ENCODE measurements around the gene NFE2L2.
"Not testable (repeated sequence)": the region's sequence is repeated elsewhere in the genome, so short reads cannot be mapped to it uniquely, and the experiment has no call there.

Gene NFE2L2

DNA sequence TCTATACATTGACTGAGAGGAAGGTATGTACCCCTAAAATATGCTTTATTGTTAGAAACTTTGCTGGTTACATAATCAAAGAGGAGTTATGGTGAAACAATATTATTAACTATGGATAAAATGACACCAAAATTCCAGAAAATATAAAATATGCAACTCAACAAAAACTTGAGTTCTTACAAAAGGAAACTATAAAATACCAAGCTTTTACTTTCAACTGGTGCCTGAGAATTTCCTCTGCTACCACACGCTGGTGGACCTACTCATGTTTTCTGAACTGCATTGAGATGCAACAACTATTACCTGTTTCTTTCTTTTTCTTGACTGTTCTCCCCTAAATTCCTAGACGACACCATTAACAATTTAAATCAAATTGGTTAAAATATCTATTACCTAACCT lies 8.2 kb upstream of the NFE2L2 start:
- TF ChIP-seq, protein P1, sequence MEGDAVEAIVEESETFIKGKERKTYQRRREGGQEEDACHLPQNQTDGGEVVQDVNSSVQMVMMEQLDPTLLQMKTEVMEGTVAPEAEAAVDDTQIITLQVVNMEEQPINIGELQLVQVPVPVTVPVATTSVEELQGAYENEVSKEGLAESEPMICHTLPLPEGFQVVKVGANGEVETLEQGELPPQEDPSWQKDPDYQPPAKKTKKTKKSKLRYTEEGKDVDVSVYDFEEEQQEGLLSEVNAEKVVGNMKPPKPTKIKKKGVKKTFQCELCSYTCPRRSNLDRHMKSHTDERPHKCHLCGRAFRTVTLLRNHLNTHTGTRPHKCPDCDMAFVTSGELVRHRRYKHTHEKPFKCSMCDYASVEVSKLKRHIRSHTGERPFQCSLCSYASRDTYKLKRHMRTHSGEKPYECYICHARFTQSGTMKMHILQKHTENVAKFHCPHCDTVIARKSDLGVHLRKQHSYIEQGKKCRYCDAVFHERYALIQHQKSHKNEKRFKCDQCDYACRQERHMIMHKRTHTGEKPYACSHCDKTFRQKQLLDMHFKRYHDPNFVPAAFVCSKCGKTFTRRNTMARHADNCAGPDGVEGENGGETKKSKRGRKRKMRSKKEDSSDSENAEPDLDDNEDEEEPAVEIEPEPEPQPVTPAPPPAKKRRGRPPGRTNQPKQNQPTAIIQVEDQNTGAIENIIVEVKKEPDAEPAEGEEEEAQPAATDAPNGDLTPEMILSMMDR (IDR thresholded peaks at IDR 0.05; ENCODE audit: extremely low read depth, insufficient read depth, missing control alignments) = no peak
- DNase-seq (ENCODE audit: low spot score) = no peak
- in situ Hi-C loops (cut with MboI; ENCODE audit: low pct_unique_long_range_greater_than_20kb, low sequenced_read_pairs, unreplicated experiment) = no loop called here

DNA sequence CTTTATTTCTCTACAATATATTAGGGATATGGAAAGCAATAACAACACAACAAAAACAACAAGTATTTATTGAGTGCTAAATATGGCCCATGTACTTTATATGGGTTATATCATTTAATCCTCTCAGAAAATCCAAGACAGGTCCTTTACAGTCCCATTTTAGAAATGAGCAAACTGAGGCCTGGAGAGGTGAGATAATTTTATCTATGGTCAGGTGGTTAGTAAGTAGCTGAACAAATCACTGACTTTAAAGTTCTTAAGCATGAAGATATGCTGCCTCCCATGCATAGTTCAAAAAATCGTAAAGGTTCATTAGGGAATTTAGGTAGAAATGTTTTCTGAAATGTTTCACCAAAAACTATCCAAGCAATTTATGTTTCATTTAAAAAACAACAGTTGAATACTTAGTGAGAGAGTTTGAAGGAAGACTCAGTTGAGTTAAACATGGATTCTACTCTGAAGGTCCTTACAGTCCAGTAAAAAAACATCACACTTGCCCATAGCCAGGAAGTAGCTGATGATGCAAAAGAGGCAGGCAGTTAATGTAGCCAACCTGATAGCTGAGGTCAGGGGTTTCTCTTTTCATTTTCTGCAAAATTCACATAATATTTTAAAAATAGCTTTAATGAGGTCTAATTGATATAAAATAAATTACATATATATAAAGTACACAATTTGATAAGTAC lies 7.6 kb upstream of the NFE2L2 start:
- DNase-seq (ENCODE audit: low spot score) = no peak
- in situ Hi-C loops (cut with MboI; ENCODE audit: low pct_unique_long_range_greater_than_20kb, low sequenced_read_pairs, unreplicated experiment) = no loop called here
- TF ChIP-seq, protein P1 (IDR thresholded peaks at IDR 0.05; ENCODE audit: extremely low read depth, insufficient read depth, missing control alignments) = no peak

DNA sequence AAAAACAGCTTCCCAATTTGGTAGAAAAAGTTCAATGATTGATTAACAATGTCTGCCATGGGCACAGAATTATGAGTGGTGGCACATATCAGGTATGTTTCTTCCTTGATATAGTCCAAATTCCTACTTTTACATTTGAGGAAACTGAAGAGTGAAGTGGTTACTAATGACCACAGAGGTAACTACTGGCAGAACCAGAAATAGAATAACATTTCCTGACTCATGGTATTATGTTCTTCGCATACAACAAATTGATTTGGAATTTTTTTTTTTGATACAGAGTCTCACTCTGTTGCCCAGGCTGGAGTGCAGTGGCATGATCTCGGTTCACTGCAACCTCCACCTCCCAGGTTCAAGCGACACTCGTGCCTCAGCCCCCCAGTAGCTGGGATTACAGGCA lies 6.0 kb upstream of the NFE2L2 start:
- no peak for DNase-seq (ENCODE audit: low spot score)
- TF ChIP-seq, protein P1 (IDR thresholded peaks at IDR 0.05; ENCODE audit: extremely low read depth, insufficient read depth, missing control alignments) = no peak
- in situ Hi-C loops (cut with MboI; ENCODE audit: low pct_unique_long_range_greater_than_20kb, low sequenced_read_pairs, unreplicated experiment) = no loop called here

DNA sequence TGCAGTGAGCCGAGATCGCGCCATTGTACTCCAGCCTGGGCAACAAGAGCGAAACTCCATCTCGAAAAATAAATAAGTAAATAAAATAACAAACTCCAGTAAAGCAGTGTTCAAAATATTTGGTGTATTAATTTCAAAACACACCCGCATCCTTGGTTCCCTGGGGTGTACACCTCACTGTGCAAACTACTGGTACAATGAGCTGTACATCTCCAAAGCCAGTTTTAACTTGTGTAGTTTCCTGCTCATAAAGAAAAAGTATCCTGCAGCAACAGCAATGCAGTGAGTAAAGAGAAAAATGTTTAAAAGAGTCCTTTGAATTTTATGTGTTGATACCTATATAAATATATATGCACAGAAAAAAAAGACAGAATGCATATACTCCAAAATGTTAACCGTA lies 4.4 kb upstream of the NFE2L2 start:
- no peak for DNase-seq (ENCODE audit: low spot score)
- in situ Hi-C loops (cut with MboI; ENCODE audit: low pct_unique_long_range_greater_than_20kb, low sequenced_read_pairs, unreplicated experiment) = no loop called here
- TF ChIP-seq, protein P1 (IDR thresholded peaks at IDR 0.05; ENCODE audit: extremely low read depth, insufficient read depth, missing control alignments) = no peak

GRCh38 chr2:177268187-177268871 lies 3.8 kb upstream of the NFE2L2 start:
- TF ChIP-seq, protein P1 (IDR thresholded peaks at IDR 0.05; ENCODE audit: extremely low read depth, insufficient read depth, missing control alignments) = no peak
- DNase-seq (ENCODE audit: low spot score) = no peak
- in situ Hi-C loops (cut with MboI; ENCODE audit: low pct_unique_long_range_greater_than_20kb, low sequenced_read_pairs, unreplicated experiment) = no loop called here

DNA sequence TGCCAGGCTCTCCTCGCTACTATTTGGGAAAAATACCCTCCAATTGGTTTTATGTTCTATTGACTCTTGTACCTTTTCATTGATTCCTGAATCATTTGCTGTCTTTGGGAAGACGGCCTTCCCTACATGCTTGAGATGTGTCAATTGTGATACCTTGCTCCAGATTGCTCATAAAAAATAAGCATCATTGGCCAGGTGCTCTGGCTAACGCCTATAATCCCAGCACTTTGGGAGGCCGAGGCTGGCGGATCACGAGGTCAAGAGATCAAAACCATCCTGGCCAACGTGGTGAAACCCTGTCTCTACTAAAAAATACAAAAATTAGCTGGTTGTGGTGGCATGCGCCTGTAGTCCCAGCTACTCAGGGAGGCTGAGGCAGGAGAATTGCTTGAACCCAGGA lies 2.4 kb upstream of the NFE2L2 start:
- in situ Hi-C loops (cut with MboI; ENCODE audit: low pct_unique_long_range_greater_than_20kb, low sequenced_read_pairs, unreplicated experiment); DNase-seq (ENCODE audit: low spot score): not testable (repeated sequence)
